Inferior parietal cortex (tissue), 1 donor: ENCODE results near the gene ROBO1.
"Not testable (repeated sequence)": the region's sequence is repeated elsewhere in the genome, so short reads cannot be mapped to it uniquely, and the experiment has no call there.

Source experiments
- DNase-seq: peaks from one replicate; pipeline ENCODE4 v3.0.0-alpha.2; 2016; ENCODE audit errors: extremely low spot score

Gene ROBO1

DNA sequence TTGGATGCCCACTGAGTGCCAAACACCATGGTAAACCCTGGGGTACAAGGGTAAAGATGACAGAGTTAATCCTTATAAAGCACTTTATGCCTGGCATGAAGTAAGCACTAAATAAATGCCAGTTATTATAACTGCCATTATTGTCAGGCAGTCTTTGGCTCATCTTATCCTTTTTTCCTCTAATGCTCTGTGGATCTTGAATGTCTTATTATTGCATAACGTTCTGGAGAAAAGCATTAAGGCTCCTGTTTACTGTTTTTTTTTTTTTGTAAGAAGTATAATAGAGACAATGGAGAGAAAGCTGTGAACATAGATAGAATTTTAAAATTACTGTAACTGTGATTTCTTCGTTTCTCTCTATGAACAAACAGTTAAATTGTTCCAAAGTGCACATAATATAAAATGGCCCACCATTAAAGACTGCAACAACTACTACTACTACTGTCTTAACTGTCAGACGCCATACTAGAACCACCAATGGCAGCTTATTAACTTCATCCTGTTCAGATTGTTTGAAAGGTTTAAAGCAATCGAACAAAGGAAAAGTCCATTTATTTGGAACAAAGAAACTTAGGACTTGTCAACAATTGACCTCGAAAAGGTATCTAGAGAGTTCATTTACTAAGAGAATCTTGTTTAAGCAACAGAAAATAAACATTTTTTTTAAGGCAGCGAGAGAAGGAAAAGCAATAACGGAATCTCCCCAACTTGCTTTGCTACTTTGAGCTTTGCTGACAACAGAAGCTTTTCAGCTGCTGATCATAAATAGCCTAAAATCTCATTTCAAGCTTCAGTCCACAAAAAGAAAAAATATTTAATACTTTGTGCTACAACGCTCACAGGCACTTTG lies 520.7 kb downstream of the ROBO1 start:
- no peak for DNase-seq

DNA sequence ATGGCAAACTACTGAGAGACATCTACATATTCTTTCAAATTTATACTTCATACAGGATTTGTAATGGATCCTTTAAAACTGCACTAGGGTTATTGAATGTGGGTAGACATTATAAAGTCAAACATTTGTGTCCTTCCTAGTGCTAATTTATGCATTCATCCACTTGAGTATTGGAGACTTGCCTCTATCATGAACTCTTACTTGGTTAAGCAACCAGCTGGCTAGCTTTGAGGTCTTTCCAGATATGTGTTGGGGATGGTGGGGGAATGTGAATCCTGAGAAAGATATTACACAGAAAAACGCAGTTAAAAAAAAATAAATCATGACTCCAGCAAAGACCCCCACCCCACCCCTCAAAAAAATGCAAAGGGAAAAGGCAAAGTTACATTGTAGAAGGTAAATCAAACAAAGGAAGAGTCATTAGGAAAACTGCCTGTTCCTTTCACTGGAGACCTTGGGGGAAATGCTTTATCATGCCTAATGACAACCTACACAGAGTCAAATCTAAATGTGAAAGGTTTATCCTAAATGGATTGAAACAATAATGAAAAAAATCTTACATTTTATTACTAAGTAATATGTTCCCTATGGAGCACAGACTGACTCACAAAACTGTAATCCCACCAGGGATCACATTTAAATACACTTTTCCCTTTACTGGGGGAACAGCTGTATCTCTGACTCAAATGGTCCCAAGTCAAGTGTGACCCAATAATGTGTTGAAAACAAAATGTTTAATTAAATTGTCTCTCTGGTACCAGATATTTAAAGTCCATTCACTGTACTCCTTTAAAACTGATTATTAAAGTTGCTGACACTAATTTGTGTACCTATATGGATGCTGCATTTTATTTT lies 522.3 kb downstream of the ROBO1 start:
- DNase-seq = no peak

DNA sequence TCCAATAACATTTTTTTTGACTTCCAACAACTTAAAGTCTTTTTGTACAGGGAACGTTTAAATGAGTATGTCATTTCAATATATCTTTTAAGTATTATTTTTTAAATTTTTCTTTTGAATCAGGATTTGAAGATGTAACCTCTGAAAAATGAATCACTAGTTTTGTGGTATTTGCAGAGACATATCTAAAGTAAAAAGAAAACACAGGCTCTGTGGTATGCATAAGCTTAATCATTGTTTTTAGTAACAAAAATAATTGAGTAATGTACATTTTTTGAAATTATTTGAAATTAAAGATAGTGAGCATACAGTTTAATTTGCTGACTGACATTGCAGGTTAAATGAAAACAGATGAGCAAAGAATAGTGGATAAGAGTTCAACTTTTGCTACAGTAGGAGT lies 531.3 kb downstream of the ROBO1 start:
- no peak for DNase-seq

DNA sequence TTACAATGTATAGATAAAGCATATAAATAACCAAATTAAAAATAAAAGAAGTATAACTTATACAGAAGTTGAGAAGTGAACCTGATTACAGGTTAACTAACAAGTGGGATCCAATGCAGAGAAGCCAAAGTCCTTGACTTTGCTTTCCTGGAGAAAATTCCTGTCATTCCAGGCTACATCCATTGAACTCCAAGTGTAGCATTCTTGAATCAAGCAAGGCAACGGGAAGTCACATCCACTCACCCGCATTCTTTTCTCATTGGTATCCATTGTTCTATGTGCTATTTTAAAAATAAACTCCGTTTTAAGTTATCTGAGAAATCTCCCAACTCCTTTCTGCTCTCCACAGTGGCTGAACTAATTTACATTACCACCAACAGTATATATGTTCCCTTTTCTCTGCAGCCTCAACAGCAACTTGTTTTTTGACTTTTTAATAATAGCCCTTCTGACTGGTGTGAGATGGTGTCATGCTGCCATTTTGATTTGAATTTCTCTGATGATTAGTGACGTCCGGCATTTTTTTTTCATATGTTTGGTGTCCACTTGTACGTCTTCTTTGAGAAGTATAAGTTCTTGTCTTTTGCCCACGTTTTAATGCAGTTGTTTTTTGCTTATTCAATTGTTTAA lies 534.3 kb downstream of the ROBO1 start:
- no peak for DNase-seq

GRCh38 chr3:79230266-79230665 lies 537.5 kb downstream of the ROBO1 start:
- no peak for DNase-seq

- no peak for DNase-seq
These were observed 550.7 kb downstream of the ROBO1 start for GRCh38 chr3:79217096-79217495.

DNA sequence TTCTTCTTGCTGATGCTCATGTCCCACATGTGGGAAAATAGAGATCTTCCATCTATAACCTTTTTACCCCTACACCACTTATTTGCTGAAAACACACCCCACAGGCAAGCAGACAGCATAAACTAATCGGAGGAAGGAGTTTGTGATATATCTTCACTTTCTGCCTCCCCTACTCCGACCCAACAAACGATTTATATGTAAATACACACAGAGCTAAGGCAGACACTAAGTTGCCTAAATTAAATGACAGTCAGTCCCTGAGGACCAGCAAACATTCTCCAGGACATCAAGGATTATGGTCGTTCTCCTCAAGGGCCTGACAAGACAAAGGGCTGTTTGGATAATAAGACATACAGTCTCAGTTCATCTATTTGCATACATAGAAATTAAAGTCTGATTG lies 552.5 kb downstream of the ROBO1 start:
- no peak for DNase-seq

- DNase-seq = no peak
These were observed 556.0 kb downstream of the ROBO1 start for GRCh38 chr3:79211586-79212359.

- DNase-seq = no peak
These were observed 563.4 kb downstream of the ROBO1 start for GRCh38 chr3:79204351-79204750.

DNA sequence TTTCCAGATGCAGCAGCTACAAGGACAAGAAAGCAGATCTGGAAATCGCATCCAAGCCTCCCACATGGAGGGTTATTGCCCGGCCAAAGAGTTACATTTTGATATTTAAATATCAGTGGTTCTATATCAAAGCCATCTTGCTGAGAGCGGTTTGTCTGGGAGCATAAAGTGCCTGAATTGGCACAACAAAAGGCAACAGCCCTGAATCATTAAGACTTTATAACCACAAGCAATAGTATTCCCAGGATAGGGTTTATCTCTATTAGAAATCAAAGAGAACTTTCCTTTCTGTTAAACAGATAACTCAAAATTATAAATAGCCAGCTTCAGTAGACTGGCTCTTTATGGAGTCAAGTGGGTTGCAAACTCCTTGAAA lies 564.7 kb downstream of the ROBO1 start:
- no peak for DNase-seq

DNA sequence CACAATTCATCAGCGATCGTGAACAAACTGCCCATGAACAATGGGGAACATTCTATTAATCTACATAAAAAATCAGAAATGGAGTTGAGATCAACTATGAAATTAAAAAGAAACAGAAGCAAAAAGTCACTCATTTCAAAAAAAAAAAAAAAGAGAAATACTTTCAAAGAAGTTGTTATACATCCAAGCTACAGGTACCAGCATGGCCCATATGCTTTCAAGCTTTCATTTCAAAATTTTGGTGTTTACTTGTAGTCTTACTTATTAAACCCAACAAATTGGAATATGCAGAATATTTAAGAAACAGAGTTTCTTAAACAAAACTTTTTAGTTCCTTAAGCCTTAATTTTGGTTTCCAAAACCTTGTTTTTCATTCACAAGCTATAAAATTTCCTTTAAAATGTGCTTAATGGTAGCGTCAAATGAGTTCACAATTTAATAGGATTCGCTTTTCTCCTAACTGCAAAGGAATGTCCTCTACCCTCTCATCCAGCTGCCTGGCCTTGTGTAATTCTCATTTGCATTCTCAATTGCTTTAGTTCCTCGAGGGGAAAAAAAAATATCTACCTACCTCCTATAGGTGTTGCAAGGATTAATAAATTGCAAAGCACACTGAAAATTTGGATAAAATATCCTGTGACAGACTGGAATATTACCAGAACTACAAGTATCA lies 565.2 kb downstream of the ROBO1 start:
- no peak for DNase-seq

DNA sequence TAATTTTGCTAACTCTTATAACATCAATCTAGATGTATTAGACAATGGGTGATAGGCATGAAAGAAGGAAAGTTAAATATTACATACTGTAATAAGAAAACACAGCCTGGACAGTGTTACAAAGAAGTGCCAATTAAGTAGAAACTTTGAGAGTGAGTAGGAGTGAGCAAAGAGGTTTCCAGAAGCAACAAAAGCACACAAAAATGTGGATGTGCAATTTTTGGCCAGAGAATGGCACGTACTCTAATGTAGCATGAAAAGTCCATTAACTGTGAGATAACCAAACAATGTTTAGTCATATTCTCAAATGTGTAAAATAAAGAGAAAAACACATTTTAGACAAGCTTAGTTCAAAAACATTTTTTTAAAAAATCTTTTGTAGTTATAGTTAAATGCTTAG lies 567.3 kb downstream of the ROBO1 start:
- DNase-seq = no peak

GRCh38 chr3:79199966-79200365 lies 567.8 kb downstream of the ROBO1 start:
- DNase-seq = no peak

- DNase-seq = no peak
These were observed 580.4 kb downstream of the ROBO1 start for GRCh38 chr3:79187426-79187825.

DNA sequence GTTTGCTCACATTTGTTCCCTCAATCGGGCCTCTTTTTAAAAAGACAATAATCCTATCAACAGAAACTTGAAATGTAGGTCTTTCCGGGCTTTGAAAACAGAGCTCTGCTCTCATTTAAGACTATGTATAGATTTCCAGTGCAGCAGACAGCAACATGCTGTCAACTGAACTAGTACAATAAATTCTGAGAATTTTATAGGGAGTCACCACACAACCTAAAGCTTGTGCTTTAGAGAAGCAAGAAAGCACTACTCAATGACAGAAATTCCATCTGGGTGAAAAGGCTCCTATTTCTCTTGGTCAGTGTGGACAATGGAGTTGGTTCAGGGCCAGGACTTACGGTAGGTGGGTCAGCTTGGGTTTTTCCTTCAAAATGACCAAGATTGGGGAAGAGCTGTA lies 583.5 kb downstream of the ROBO1 start:
- no peak for DNase-seq

GRCh38 chr3:79183496-79183895 lies 584.3 kb downstream of the ROBO1 start:
- no peak for DNase-seq

DNA sequence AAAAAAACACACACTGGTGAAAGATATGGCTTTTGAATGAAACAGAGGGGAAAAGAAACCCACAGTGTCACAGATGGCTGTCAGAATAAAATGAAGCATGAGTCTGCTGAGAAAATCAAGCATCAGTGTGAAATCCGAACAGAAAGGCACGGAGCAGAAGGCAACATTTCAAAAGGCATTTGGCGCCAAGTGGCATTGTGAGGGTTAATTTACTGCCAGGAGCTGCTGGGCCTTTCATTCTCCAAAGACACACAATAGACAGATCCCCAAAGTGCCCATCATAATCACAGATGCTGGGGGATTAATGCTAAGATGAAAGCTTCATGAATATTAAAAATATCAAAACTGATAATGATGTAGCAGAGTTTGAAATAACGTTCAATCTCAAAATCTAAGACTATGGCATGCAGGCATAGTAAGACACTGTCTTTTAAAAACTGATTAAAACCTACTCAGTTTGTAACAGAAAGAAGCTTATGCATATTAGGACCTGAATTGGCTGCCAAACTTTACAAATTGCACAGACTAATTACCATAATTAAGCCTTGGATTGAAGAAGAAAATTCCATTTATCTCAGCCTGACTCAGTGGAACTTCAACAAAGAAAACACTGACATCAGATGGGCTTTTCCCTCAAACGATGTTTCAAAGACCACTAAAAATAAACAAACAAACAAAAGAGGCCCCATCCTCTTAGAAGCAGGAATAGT lies 589.2 kb downstream of the ROBO1 start:
- DNase-seq = no peak

DNA sequence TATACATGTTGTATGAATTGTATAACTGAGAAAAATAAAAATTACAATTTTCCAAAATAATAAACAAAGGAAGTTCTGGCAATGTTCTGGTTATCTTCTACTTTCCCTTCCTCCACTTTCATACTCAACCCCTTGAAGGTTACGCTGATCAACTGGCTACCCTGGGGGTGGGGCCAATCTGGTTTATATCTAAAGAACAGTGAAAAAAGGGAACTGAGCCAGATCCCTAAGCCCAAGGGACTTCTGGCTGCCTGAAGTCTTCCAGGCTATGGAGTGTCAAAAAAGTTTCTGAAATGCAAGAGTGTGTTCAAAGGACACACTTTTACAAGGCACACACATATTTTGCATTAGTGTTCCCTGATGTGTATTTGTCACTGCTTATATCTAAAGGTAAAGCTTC lies 591.9 kb downstream of the ROBO1 start:
- no peak for DNase-seq

- DNase-seq = not testable (repeated sequence)
These were observed 594.5 kb downstream of the ROBO1 start for GRCh38 chr3:79173259-79173658.

GRCh38 chr3:79172241-79172640 lies 595.6 kb downstream of the ROBO1 start:
- no peak for DNase-seq

DNA sequence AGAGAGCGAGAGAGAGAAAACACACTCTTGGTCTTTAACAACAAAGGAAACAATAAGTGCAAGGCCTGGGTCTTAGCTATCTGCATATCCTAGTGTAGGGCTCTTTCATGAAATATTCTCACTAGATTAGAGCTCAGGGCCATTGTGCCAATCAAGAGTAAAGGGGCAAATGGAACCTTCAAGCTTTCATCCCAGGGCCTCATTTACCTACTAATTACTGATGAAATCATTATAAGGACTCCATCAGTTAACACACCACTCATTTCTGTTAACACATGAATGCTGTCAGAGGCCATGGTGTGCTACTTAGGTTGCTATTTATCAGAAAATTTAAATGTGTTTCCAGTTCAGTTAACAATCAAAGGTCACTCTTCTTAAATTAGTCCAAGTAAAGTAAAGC lies 597.8 kb downstream of the ROBO1 start:
- DNase-seq = no peak
